Stimulated activated CD4-positive, alpha-beta T cell treated with anti-CD3 and anti-CD28 coated beads, Interleukin-12 subunit alpha, Interleukin-12 subunit beta, amount 100 ng/mL, for 4 hours (primary cell): ENCODE data around the gene RBM19.
"Not testable (repeated sequence)": the region's sequence is repeated elsewhere in the genome, so short reads cannot be mapped to it uniquely, and the experiment has no call there.

ENCODE experiments used
- DNase-seq: peaks from one replicate; pipeline ENCODE4 v3.0.0-alpha.2; 2020

RBM19 gene

DNA sequence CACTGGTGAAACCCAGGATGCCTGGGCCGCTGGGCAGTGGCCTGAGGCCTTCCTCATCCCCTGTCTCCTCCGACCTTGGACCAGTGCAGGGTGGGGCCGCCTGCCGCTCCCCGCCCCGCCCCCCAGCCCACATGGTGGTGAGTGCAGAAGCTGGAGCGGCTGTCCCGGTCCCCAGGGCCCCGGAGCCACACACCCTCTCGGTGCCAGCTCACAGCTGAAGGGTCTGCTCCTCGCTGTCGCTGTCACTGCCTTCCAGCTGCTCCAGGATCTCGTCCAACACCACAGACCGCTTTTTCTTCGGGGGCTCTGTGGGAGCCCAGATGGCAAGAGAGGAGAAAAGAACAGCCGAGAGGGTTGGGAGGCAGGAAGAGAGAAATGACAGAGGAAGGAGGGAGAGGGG lies 143.1 kb downstream of the RBM19 start:
- DNase-seq = no peak

- DNase-seq = no peak
These were observed 145.3 kb downstream of the RBM19 start for GRCh38 chr12:113820842-113821241.

GRCh38 chr12:113820309-113820708 lies 145.8 kb downstream of the RBM19 start:
- DNase-seq = no peak

- no peak for DNase-seq
These were observed 146.6 kb downstream of the RBM19 start for GRCh38 chr12:113819495-113819894.

GRCh38 chr12:113818833-113819232 lies 147.3 kb downstream of the RBM19 start:
- DNase-seq = no peak

GRCh38 chr12:113818283-113818682 lies 147.8 kb downstream of the RBM19 start:
- DNase-seq = no peak

DNA sequence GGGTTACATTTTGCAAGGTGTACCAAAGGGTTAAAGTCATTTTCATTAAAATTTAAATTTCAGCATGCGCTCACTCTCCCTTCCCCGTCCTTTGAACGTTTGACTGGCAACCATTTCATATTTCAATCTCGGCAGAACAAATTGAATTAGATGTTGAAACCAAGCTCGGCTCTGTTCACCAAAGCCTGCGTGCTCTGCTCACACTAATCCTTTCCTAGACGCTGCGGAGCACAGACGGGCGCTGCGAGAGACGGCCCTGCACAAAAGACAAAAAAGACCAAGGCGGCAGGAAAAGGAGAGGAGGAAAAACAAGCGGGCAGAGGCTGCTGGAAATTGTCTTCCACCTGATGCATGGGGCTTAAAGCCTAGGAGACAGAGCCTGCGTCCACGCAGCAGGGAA lies 149.3 kb downstream of the RBM19 start:
- no peak for DNase-seq

- no peak for DNase-seq
These were observed 151.1 kb downstream of the RBM19 start for GRCh38 chr12:113815031-113815430.

GRCh38 chr12:113813229-113813541 lies 152.9 kb downstream of the RBM19 start:
- no peak for DNase-seq

GRCh38 chr12:113812411-113813228 lies 153.5 kb downstream of the RBM19 start:
- DNase-seq = no peak

- DNase-seq = not testable (repeated sequence)
These were observed 156.5 kb downstream of the RBM19 start for GRCh38 chr12:113809462-113810220.

- DNase-seq = no peak
These were observed 157.8 kb downstream of the RBM19 start for GRCh38 chr12:113808095-113808951.

DNA sequence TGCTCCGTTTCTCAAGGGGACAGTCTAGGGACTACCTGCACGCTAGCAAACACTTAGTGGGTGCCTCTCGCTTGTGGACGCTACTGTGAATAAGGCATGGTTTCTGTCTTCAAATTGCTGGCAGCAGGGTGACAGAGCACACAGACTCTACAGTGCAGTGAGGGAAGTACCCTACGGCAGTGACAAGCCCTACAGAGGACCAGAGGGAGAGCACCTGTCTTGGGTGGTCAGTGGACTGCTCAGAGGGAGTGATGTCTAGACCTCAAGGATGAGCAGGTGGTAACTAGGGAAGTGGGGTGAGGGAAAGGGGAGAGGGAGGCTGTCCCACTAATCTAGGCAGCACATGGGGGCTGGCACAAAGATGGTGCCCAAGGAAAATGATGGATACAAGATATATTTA lies 160.5 kb downstream of the RBM19 start:
- no peak for DNase-seq

- no peak for DNase-seq
These were observed 161.0 kb downstream of the RBM19 start for GRCh38 chr12:113804961-113805600.

DNA sequence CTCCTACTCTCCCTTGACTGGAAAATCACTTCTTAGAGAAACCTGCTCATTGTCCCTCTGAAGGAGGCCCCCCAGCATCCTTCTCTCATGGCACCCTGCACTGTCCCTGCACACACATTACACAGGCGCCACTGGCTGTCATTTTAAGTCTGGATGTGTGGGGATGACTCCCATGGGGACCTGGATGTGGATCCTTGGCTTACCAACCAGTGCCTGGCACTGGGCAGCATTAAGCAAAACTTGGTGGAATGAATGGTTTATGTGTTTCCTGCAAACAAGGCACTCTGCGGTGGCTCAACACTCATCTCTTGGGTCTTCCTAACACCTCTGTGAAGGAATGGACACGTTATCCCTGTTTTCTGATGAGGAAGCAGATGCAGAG lies 162.4 kb downstream of the RBM19 start:
- no peak for DNase-seq

DNA sequence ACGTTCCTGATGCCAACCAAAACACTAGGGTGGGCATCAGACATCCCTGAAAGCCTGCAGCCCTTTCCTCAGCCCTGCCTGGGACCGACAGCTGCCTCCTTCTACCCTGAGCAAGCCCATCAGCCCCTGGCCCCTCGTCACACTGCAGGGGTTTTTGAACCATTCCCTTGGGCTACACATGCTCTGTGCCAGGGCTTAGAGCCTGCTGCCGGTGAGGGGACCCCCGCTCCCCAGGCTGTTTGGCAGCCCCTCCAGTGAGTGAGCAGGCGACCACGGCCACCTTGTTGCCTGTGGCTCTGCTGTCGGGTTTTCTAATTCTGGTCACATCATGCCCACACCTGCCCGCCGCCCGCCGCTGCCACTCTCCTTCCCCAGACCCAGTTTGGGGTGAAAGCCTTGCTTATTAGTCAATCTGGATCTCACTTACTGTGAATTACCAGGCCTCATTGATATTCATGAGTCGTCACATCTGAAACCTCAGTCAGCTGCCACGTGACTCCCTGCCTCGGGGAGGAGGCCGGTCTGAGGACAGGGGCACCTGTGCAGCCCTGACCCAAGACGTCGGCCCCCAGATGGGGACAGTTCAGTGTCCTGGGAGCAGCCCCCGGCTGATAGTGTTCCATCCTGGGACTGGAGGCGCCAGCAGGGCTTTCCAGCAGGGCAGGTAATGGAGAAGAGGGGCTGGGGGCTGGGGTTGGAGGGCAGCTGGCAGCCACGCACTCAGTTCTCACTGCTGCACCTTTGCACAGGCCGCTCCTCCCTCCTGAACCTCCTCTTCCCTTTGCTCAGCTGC lies 163.0 kb downstream of the RBM19 start:
- no peak for DNase-seq

DNA sequence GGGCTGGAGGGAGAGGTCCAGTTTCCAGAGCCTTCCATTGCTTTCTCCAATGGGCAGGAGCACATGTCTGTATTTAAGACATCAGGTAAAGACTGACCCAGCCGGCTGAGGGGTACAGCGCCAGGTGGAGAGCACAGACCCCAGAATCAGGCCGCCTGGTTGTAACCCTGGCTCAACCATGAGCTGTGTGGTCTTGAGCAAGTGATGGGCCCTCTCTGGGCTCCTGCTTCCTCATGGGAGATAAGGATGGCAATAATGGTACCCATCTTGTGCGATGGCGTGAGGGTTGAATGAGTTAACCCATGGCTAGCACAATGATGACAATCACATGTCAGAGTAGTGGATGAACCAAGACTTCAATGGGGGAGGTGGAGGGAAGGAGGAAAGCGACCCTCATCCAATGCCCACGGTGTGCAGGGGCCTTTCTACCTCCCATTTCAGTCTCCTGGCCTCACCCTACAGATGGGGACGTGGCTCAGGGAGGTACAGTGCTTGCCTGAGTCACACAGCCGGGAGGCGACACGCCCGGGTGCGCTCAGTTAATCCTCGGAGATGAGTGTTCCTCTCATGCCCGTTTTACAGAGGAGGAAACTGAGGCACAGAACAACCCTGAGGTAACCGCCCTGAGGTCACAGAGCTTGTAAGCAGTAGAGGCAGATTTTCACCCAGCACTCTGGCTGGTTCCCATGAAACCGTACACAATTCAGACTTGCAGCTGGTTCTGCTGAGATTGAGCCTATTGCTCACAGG lies 163.9 kb downstream of the RBM19 start:
- DNase-seq = no peak

DNA sequence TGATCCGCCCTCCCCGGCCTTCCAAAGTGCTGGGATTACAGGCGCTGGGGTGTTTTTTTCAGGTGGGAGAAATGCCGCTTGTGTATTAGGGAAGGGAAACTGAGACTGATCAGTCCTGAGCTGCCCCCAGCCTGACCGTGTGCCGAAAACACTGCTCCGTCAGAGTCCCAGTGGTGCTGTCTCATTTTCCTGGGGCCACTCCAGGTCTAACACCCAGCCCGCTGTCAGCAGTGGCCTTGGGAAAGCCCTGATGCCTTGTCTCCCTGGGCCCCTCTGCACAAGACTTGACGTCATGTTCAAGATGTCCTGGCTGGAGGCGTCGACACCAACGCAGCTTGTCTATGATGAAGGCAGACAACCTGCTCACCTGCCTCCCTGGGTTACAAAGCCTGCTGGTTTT lies 165.9 kb downstream of the RBM19 start:
- DNase-seq = no peak

DNA sequence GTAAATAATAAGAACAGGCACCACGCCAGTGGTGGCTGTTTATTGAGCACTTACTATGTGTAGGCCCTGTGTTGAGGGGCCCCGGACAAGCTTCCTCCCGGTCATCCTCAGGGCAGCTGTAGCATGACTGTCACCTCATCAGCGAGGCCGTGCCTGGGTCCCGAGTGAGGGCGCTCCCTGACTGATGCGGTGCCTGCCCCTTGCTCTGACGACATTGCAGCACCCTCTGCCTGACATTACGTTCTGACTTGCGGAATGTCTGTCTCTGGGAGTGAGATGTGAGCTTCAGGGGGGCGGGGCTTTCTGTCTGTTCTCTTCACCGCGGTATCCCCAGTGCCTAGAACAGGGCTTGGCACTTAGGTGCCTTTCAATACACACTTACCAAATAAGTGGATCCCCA lies 167.6 kb downstream of the RBM19 start:
- no peak for DNase-seq

DNA sequence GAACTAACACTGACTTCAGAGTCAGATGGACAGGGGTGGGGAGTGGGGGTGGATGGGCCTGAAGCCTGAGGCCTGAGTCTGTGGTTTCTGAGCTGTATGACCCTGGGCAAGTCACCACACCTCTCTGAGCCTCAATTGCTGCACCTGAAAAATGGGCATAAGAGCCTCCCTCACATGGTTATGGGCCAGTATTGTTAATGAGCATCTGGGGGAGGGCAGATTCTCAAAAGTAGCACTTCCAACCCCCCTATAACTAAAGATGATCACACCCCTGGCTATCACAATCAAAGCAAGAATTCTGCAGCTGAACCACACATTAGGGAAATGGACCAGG lies 168.6 kb downstream of the RBM19 start:
- no peak for DNase-seq

DNA sequence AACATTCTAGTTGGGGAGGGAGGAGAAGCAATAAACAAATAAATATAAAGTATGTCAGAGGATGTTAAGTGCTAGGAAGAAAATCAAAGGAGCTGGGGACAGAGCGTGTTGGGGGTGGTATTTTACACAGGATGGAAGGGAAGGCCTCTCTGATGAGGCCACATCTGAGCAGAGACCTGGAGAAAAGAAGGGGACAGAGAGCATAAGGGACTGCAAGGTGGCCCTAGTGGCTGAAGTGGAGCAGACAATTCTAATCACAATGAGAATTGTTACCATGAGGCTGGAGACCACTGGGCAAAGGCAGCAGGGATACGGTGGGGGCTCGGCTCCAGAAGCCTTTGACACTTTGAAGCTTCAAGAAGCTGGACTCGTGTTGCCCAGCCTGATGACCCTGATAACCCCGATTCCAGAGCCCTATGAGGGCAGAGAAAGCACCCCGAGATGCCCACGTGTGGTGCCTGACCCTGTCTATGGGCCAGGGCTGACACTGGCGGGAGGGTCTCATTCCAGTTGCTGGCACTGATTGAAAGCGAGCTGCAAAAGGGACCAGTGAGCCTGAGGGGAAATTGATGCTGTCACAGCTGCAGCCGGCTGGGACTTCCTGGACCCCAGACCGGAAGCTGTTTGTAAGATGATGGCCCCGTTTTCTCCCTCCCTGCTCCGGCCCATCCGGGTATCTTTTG lies 169.1 kb downstream of the RBM19 start:
- no peak for DNase-seq
